Endothelial cell (in vitro differentiated cells): ENCODE measurements around the gene GAB2. TPM values are rescaled to one million over a fixed set of nuclear protein-coding genes. Genes with fewer than 3 reads are reported as not detected.
"Not testable (repeated sequence)": the region's sequence is repeated elsewhere in the genome, so short reads cannot be mapped to it uniquely, and the experiment has no call there.

Source experiments
- DNase-seq: peaks from one replicate; pipeline ENCODE4 v3.0.0; 2021; ENCODE audit warnings: low spot score
- H3K27ac Mint-ChIP-seq: one replicate; pipeline ENCODE4 v1.8.0; 2021; ENCODE audit warnings: mixed read lengths, inconsistent platforms; ENCODE audit not compliant: unreplicated experiment
- H3K27me3 Mint-ChIP-seq: one replicate; pipeline ENCODE4 v1.8.0; 2021; ENCODE audit warnings: mild to moderate bottlenecking, moderate library complexity, mixed read lengths, inconsistent platforms; ENCODE audit not compliant: unreplicated experiment
- H3K36me3 Mint-ChIP-seq: one replicate; pipeline ENCODE4 v1.8.0; 2021; ENCODE audit warnings: mild to moderate bottlenecking, low read depth, mixed read lengths, inconsistent platforms; ENCODE audit not compliant: unreplicated experiment
- H3K4me1 Mint-ChIP-seq: one replicate; pipeline ENCODE4 v1.8.0; 2021; ENCODE audit warnings: mild to moderate bottlenecking, mixed read lengths, inconsistent platforms; ENCODE audit not compliant: unreplicated experiment
- H3K4me3 Mint-ChIP-seq: one replicate; pipeline ENCODE4 v1.8.0; 2021; ENCODE audit warnings: mild to moderate bottlenecking, mixed read lengths, inconsistent platforms; ENCODE audit not compliant: unreplicated experiment
- H3K9me3 Mint-ChIP-seq: one replicate; pipeline ENCODE4 v1.8.0; 2021; ENCODE audit warnings: mixed read lengths, inconsistent platforms; ENCODE audit not compliant: unreplicated experiment
- CTCF ChIP-seq: fragments of 200-600 bp; sonication (generic); IDR thresholded peaks from one replicate; pipeline ENCODE4 v1.5.0; 2021; ENCODE audit warnings: antibody characterized with exemption; ENCODE audit not compliant: unreplicated experiment
- total RNA-seq: library from RNA; stranded (reverse); fragmentation: NEBNext Ultra II Directional; extraction: Animal tissue kit (Norgen Biotek cat#: 25700); gene quantifications from one replicate; pipeline ENCODE4 v1.2.1, GENCODE V29; 2021; ENCODE audit not compliant: unreplicated experiment

Gene GAB2
- total RNA-seq, 1 donor from 2014 or later, result 81.0 TPM

GRCh38 chr11:78244080-78244479 is 173.5 kb downstream of the GAB2 start:
- H3K27ac Mint-ChIP-seq, result no peak overlapping the region
- H3K9me3 Mint-ChIP-seq, result no peaks in the 10 kb centered on the region
- no peak for DNase-seq
- peaks cover 44% of the 10 kb centered on the region for H3K36me3 Mint-ChIP-seq
- no peak overlapping the region for H3K4me3 Mint-ChIP-seq
- TF ChIP-seq CTCF, result no peak
- no peaks in the 10 kb centered on the region for H3K27me3 Mint-ChIP-seq
- H3K4me1 Mint-ChIP-seq, result peaks cover 9% of the 10 kb centered on the region

GRCh38 chr11:78241475-78241874 is 176.1 kb downstream of the GAB2 start:
- no peak for TF ChIP-seq CTCF
- peak overlapping the region; percentile 27 for H3K4me3 Mint-ChIP-seq
- DNase-seq, result no peak
- peaks cover 9% of the 10 kb centered on the region for H3K4me1 Mint-ChIP-seq
- peaks cover 1% of the 10 kb centered on the region for H3K27me3 Mint-ChIP-seq
- no peaks in the 10 kb centered on the region for H3K9me3 Mint-ChIP-seq
- no peak overlapping the region for H3K27ac Mint-ChIP-seq
- H3K36me3 Mint-ChIP-seq, result peaks cover 32% of the 10 kb centered on the region

- no peak for DNase-seq
- peaks cover 3% of the 10 kb centered on the region for H3K27me3 Mint-ChIP-seq
- no peaks in the 10 kb centered on the region for H3K9me3 Mint-ChIP-seq
Observed at GRCh38 chr11:78239781-78240180, 177.8 kb downstream of the GAB2 start.

GRCh38 chr11:78237293-78238046 is 180.2 kb downstream of the GAB2 start:
- Mint-ChIP-seq H3K4me3 (no peak overlapping the region), H3K27me3 (peaks cover 3% of the 10 kb centered on the region), H3K27ac (no peak overlapping the region), H3K4me1 (peaks cover 4% of the 10 kb centered on the region), H3K9me3 (no peaks in the 10 kb centered on the region), H3K36me3 (peaks cover 27% of the 10 kb centered on the region)
- no peak for DNase-seq
- no peak for TF ChIP-seq CTCF

More at GRCh38 chr11:78239781-78240180, 177.8 kb downstream of the GAB2 start:
- H3K36me3 Mint-ChIP-seq, result peaks cover 27% of the 10 kb centered on the region
- no peak overlapping the region for H3K27ac Mint-ChIP-seq
- no peak for TF ChIP-seq CTCF
- H3K4me1 Mint-ChIP-seq, result peaks cover 10% of the 10 kb centered on the region
- no peak overlapping the region for H3K4me3 Mint-ChIP-seq

GRCh38 chr11:78234006-78234405 is 183.6 kb downstream of the GAB2 start:
- H3K4me1 Mint-ChIP-seq, result peaks cover 17% of the 10 kb centered on the region
- no peaks in the 10 kb centered on the region for H3K9me3 Mint-ChIP-seq
- no peak for DNase-seq
- H3K27ac Mint-ChIP-seq, result no peak overlapping the region
- TF ChIP-seq CTCF, result no peak
- H3K4me3 Mint-ChIP-seq, result no peak overlapping the region
- H3K36me3 Mint-ChIP-seq, result peaks cover 25% of the 10 kb centered on the region
- peaks cover 5% of the 10 kb centered on the region for H3K27me3 Mint-ChIP-seq

- Mint-ChIP-seq H3K4me1 (peaks cover 22% of the 10 kb centered on the region), H3K36me3 (peaks cover 28% of the 10 kb centered on the region)
- H3K4me3 Mint-ChIP-seq, H3K27me3 Mint-ChIP-seq, H3K9me3 Mint-ChIP-seq, DNase-seq, H3K27ac Mint-ChIP-seq: not testable (repeated sequence)
Observed at GRCh38 chr11:78233046-78233445, 184.6 kb downstream of the GAB2 start.
